MCF 10A (cell line): Measurements from ENCODE around the gene RINT1. TPM values are rescaled to one million over a fixed set of nuclear protein-coding genes. Genes with fewer than 3 reads are reported as not detected.

ENCODE experiments used
- BruUV-seq: library from RNA; stranded (reverse); fragments of 400-500 nt; replicated peaks from 2 replicates; lab custom pipeline; 2021; lab: Mats Ljungman, UMichigan
- CTCF ChIA-PET: fragments of 300-600 bp; sonication (Branson Sonifier 250); formaldehyde crosslinking; extraction: SDS; loops from one replicate; lab custom pipeline; 2021; ENCODE audit warnings: antibody characterized with exemption, inconsistent platforms; lab: Yijun Ruan, JAX
- POLR2A ChIA-PET: fragments of 300-600, 350-650 bp; sonication (Branson Sonifier 250); formaldehyde crosslinking; extraction: SDS; loops from one replicate; lab custom pipeline; 2020; ENCODE audit warnings: antibody characterized with exemption, inconsistent platforms; lab: Yijun Ruan, JAX
- DNase-seq: peaks from one replicate; pipeline ENCODE4 v3.0.0-alpha.2; 2018; ENCODE audit not compliant: unreplicated experiment
- H3K27ac Mint-ChIP-seq: one replicate; pipeline ENCODE4 v1.8.0; 2022; ENCODE audit warnings: mild to moderate bottlenecking, low read depth, mixed read lengths; ENCODE audit not compliant: unreplicated experiment
- H3K27me3 Mint-ChIP-seq: one replicate; pipeline ENCODE4 v1.8.0; 2022; ENCODE audit warnings: mixed read lengths; ENCODE audit not compliant: insufficient read depth, unreplicated experiment
- H3K36me3 Mint-ChIP-seq: one replicate; pipeline ENCODE4 v1.8.0; 2022; ENCODE audit warnings: mild to moderate bottlenecking, moderate library complexity, mixed read lengths; ENCODE audit not compliant: insufficient read depth, unreplicated experiment
- H3K4me1 Mint-ChIP-seq: one replicate; pipeline ENCODE4 v1.8.0; 2022; ENCODE audit warnings: mixed read lengths; ENCODE audit not compliant: insufficient read depth, unreplicated experiment
- H3K4me3 Mint-ChIP-seq: one replicate; pipeline ENCODE4 v1.8.0; 2022; ENCODE audit warnings: mild to moderate bottlenecking, moderate library complexity, mixed read lengths; ENCODE audit not compliant: unreplicated experiment
- H3K9me3 Mint-ChIP-seq: one replicate; pipeline ENCODE4 v1.8.0; 2022; ENCODE audit warnings: mixed read lengths; ENCODE audit not compliant: unreplicated experiment
- CTCF ChIP-seq: fragments of 200-600 bp; IDR thresholded peaks from one replicate; pipeline ENCODE4 v1.8.0; 2022; ENCODE audit warnings: antibody characterized with exemption, mild to moderate bottlenecking; ENCODE audit not compliant: unreplicated experiment
- intact Hi-C: fragments of 100-400 bp; cut with micrococcal nuclease; formaldehyde crosslinking; loops from 2 replicates; pipeline ENCODE4 v1.14.1; 2022
- total RNA-seq: library from RNA; stranded (reverse); gene quantifications from 2 replicates; pipeline ENCODE4 v1.2.3, GENCODE V29; 2022

The RINT1 gene
- total RNA-seq, 1 experiment from 2014 or later = 29.2 TPM

GRCh38 chr7:105602325-105603305 lies 70.6 kb downstream of the RINT1 start:
- Mint-ChIP-seq H3K27me3 (no peaks in the 10 kb centered on the region), H3K4me3 (no peak overlapping the region), H3K4me1 (peaks cover 6% of the 10 kb centered on the region), H3K9me3 (no peaks in the 10 kb centered on the region), H3K27ac (no peak overlapping the region), H3K36me3 (no peaks in the 10 kb centered on the region)
- CTCF ChIA-PET = interaction anchor here (0.7 to 1.6 kb wide), 3 partner anchors 8 to 59 kb away, joined by 3 to 6 read pairs (median 4); no protein-coding TSS in a partner anchor
- no TSS peak for BruUV-seq
- POLR2A ChIA-PET = interaction anchor here (1.3 kb wide), 1 partner anchor 13 kb away, joined by 6 read pairs; no protein-coding TSS in a partner anchor
- intact Hi-C loops = no loop called here
- DNase-seq = no peak
- no peak for TF ChIP-seq CTCF

GRCh38 chr7:105610165-105610930 lies 78.3 kb downstream of the RINT1 start:
- H3K36me3 Mint-ChIP-seq = peaks cover 14% of the 10 kb centered on the region
- H3K4me1 Mint-ChIP-seq = no peaks in the 10 kb centered on the region
- POLR2A ChIA-PET = no interaction called here
- no peaks in the 10 kb centered on the region for H3K27me3 Mint-ChIP-seq
- no TSS peak for BruUV-seq
- no peaks in the 10 kb centered on the region for H3K9me3 Mint-ChIP-seq
- CTCF ChIA-PET = interaction anchor here (0.6 kb wide), 1 partner anchor 773 kb away, joined by 4 read pairs; no protein-coding TSS in a partner anchor
- no peak overlapping the region for H3K4me3 Mint-ChIP-seq
- H3K27ac Mint-ChIP-seq = no peak overlapping the region
- no peak for DNase-seq
- no peak for TF ChIP-seq CTCF
- intact Hi-C loops = no loop called here

GRCh38 chr7:105611856-105612775 lies 80.1 kb downstream of the RINT1 start:
- BruUV-seq = no TSS peak
- no peak for TF ChIP-seq CTCF
- H3K36me3 Mint-ChIP-seq = peaks cover 14% of the 10 kb centered on the region
- CTCF ChIA-PET = interaction anchor here (0.6 kb wide), 1 partner anchor 591 kb away, joined by 3 read pairs; no protein-coding TSS in a partner anchor
- no peaks in the 10 kb centered on the region for H3K9me3 Mint-ChIP-seq
- no peaks in the 10 kb centered on the region for H3K27me3 Mint-ChIP-seq
- no peak overlapping the region for H3K4me3 Mint-ChIP-seq
- DNase-seq = no peak
- intact Hi-C loops = no loop called here
- no peak overlapping the region for H3K27ac Mint-ChIP-seq
- POLR2A ChIA-PET = no interaction called here
- no peaks in the 10 kb centered on the region for H3K4me1 Mint-ChIP-seq
